Liver (tissue), 9 donors: ENCODE measurements around the gene CFL1. TPM values are rescaled to one million over a fixed set of nuclear protein-coding genes. Genes with fewer than 3 reads are reported as not detected.
A peak's percentile ranks its signal among the peaks of the same experiment; 100 is the strongest.

Experiments
- DNase-seq: peaks from one replicate; pipeline ENCODE4 v3.0.0-alpha.2; 2017; ENCODE audit warnings: low spot score
- H3K27ac ChIP-seq, 2 donors: one replicate each; pipeline ENCODE4 v1.7.0; 2013; ENCODE audit warnings: inconsistent platforms in 2 of 2, low read length in 2 of 2, control low read depth in 1 of 2, low read depth in 1 of 2, mild to moderate bottlenecking in 1 of 2
- H3K27me3 ChIP-seq, 4 donors: one replicate each; pipeline versions ENCODE4 v1.6.1 to v1.7.0; 2013; ENCODE audit warnings: low read length in 3 of 4, inconsistent platforms in 1 of 4, mild to moderate bottlenecking in 1 of 4, moderate library complexity in 1 of 4; ENCODE audit not compliant: control insufficient read depth in 4 of 4, insufficient read depth in 4 of 4
- H3K36me3 ChIP-seq, 4 donors: one replicate each; pipeline versions ENCODE4 v1.6.1 to v1.7.0; 2013; ENCODE audit warnings: low read length in 3 of 4, mild to moderate bottlenecking in 3 of 4, low read depth in 1 of 4, moderate library complexity in 1 of 4; ENCODE audit not compliant: control insufficient read depth in 4 of 4, insufficient read depth in 3 of 4
- H3K4me1 ChIP-seq, 4 donors: one replicate each; pipeline versions ENCODE4 v1.6.1 to v1.7.0; 2013; ENCODE audit warnings: low read length in 3 of 4, mild to moderate bottlenecking in 3 of 4, moderate library complexity in 1 of 4; ENCODE audit not compliant: control insufficient read depth in 4 of 4, insufficient read depth in 4 of 4
- H3K4me3 ChIP-seq, 3 donors: one replicate each; pipeline versions ENCODE4 v1.6.1 to v1.7.0; 2013; ENCODE audit warnings: low read length in 3 of 3, control low read depth in 1 of 3, low read depth in 1 of 3, mild to moderate bottlenecking in 1 of 3
- H3K9ac ChIP-seq, 2 donors: one replicate each; pipeline ENCODE4 v1.7.0; 2013; ENCODE audit warnings: low read length in 2 of 2, mild to moderate bottlenecking in 2 of 2, moderate library complexity in 2 of 2, control low read depth in 1 of 2, low read depth in 1 of 2
- H3K9me3 ChIP-seq, 4 donors: one replicate each; pipeline versions ENCODE4 v1.6.1 to v1.7.0; 2013; ENCODE audit warnings: low read length in 3 of 4; ENCODE audit not compliant: control insufficient read depth in 4 of 4
- EGR1 ChIP-seq, 2 donors: IDR thresholded peaks; 2 replicates each; pipeline ENCODE4 v1.6.1; 2016 to 2018; ENCODE audit warnings: antibody characterized with exemption in 2 of 2, low read depth in 2 of 2
- FOXA1 ChIP-seq: IDR thresholded peaks from 2 replicates; pipeline ENCODE4 v1.6.1; 2016; ENCODE audit warnings: antibody characterized with exemption
- FOXA2 ChIP-seq: IDR thresholded peaks from 2 replicates; pipeline ENCODE4 v1.6.1; 2016; ENCODE audit warnings: antibody characterized with exemption
- GABPA ChIP-seq, 2 donors: IDR thresholded peaks in 1 of 2; conservative IDR thresholded peaks in 1 of 2; 2 replicates each; pipeline ENCODE4 v1.6.1; 2016; ENCODE audit warnings: antibody characterized with exemption in 2 of 2, mild to moderate bottlenecking in 1 of 2, moderate library complexity in 1 of 2
- HNF4A ChIP-seq, 2 donors: conservative IDR thresholded peaks; 2 replicates each; pipeline ENCODE4 v1.6.1; 2016; ENCODE audit warnings: antibody characterized with exemption in 2 of 2, mild to moderate bottlenecking in 2 of 2
- JUND ChIP-seq, 2 donors: IDR thresholded peaks; 2 replicates each; pipeline ENCODE4 v1.6.1; 2016; ENCODE audit warnings: antibody characterized with exemption in 2 of 2
- NR2F2 ChIP-seq: IDR thresholded peaks from 2 replicates; pipeline ENCODE4 v1.6.1; 2016; ENCODE audit warnings: antibody characterized with exemption
- RAD21 ChIP-seq, 2 donors: IDR thresholded peaks; 2 replicates each; pipeline ENCODE4 v1.6.1; 2016; ENCODE audit warnings: antibody characterized with exemption in 2 of 2, mild to moderate bottlenecking in 2 of 2
- RXRA ChIP-seq, 2 donors: IDR thresholded peaks; 2 replicates each; pipeline ENCODE4 v1.6.1; 2017 to 2018; ENCODE audit warnings: antibody characterized with exemption in 2 of 2, mild to moderate bottlenecking in 1 of 2
- TAF1 ChIP-seq: conservative IDR thresholded peaks from 2 replicates; pipeline ENCODE4 v1.6.1; 2016; ENCODE audit warnings: antibody characterized with exemption, mild to moderate bottlenecking
- YY1 ChIP-seq: IDR thresholded peaks from 2 replicates; pipeline ENCODE4 v1.6.1; 2016; ENCODE audit warnings: antibody characterized with exemption, mild to moderate bottlenecking
- WGBS: extraction: QIAGEN DNeasy Blood & Tissue Kit; methylation state at CpG from one replicate; pipeline ENCODE4 v1.1.7; 2013; 5-methylcytosine and 5-hydroxymethylcytosine counted together
- polyA plus RNA-seq, 2 donors: library from polyadenylated mRNA; stranded (reverse) in 1 of 2; unstranded in 1 of 2; fragments of 200-250 nt in 1 of 2; fragments of >200 nt in 1 of 2; fragmentation: Nextera tagmentation in 1 of 2; extraction: Ambion mirVana in 1 of 2; gene quantifications; one replicate each; pipeline versions ENCODE4 v1.2.1 to v1.2.3, GENCODE V29; 2013 to 2015
- total RNA-seq, 2 donors: library from RNA; depleted of rRNA; stranded (reverse); fragments of >200 nt; gene quantifications; one replicate each; pipeline ENCODE4 v1.2.3, GENCODE V29; 2014
- TF ChIP-seq, protein P1 (sequence below): IDR thresholded peaks from 2 replicates; pipeline ENCODE4 v1.6.1; 2016; ENCODE audit warnings: antibody characterized with exemption
- TF ChIP-seq, protein P2 (sequence below): IDR thresholded peaks from 2 replicates; pipeline ENCODE4 v1.6.1; 2016; ENCODE audit warnings: antibody characterized with exemption
- TF ChIP-seq, protein P3 (sequence below): IDR thresholded peaks from 2 replicates; pipeline ENCODE4 v1.6.1; 2016; ENCODE audit warnings: antibody characterized with exemption
- TF ChIP-seq, protein P4 (sequence below): IDR thresholded peaks from 2 replicates; pipeline ENCODE4 v1.6.1; 2016; ENCODE audit warnings: antibody characterized with exemption, mild to moderate bottlenecking
- TF ChIP-seq, protein P5 (sequence below): fragments of 150-350 bp; IDR thresholded peaks from 2 replicates; pipeline ENCODE4 v1.5.1; 2017; ENCODE audit warnings: improper control_type of control experiment, low read depth, low read length; ENCODE audit not compliant: missing input control
- donor health status: healthy.
- donor health status: healthy.
- donor health status: healthy.
- donor health status: healthy.
- donor health status: healthy.

The CFL1 gene
- total and polyA plus RNA-seq, 4 donors = 184 to 498 (median 282) TPM

DNA sequence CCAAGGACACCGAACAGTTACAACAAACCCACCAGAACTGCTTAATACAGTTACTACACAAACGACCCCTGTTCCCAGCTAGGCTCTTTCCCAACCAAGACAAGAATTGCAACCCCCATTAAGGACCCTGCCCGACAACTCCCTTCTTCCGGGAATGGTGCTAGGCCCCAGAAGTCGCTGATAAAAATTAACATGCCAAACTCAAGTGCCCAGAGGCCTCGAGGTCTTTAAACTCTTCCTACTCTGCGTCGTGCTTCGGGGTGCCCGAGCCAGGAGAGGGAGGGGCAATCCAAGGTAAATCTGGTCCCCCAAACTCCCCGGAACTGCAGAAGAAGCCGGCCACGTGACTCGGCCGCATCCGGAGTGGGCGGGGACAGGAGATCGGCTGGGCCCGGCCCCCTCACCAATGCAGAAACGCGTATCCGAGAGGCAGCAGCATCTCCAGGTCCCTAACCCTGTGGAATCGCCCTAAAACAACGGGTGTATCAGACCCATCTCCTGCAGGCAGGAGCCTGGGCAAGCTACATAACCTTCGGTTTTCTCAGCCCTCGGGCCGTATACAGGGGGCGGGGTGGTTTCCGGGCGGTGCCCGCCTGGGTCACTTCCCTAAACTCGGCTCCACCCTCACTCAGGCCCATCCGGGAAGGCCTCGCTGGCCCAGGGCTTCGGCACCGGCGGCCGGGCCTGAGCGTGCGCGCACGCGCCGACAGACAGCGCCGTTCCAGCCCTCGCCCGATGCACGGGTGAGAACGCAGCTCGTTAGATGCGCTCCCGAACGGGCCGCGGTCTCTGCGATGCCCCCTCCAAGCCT, 1.1 kb downstream of the CFL1 start:
- Histone ChIP-seq H3K27ac (peak overlapping the region; percentile 90 to 94), H3K4me3 (peak overlapping the region; percentile 68 to 96 (median 91)), H3K36me3 (peaks cover 13 to 39% (median 20%) of the 10 kb centered on the region in 4 donors), H3K4me1 (peaks cover 10 to 48% (median 31%) of the 10 kb centered on the region in 4 donors), H3K9ac (peak overlapping the region in 1 of 2 donors; percentile 85), H3K9me3 (no peaks in the 10 kb centered on the region), H3K27me3 (no peaks in the 10 kb centered on the region)
- 2% methylated on average over 57 of the region's 57 CpGs for WGBS
- DNase-seq = peak; percentile 79
- TF ChIP-seq, protein P1, sequence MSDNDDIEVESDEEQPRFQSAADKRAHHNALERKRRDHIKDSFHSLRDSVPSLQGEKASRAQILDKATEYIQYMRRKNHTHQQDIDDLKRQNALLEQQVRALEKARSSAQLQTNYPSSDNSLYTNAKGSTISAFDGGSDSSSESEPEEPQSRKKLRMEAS = no peak
- TF ChIP-seq RXRA (IDR thresholded peaks at IDR 0.05) (peak in 1 of 2 donors; percentile 8), GABPA (IDR thresholded peaks at IDR 0.05 in 1 of 2, conservative IDR thresholded peaks at IDR 0.05 in 1 of 2) (peak; percentile 58 to 86), HNF4A (conservative IDR thresholded peaks at IDR 0.05) (no peak), JUND (IDR thresholded peaks at IDR 0.05) (no peak), FOXA1 (no peak), EGR1 (IDR thresholded peaks at IDR 0.05; ENCODE audit: low read depth in 2 of 2) (no peak), YY1 (no peak), RAD21 (IDR thresholded peaks at IDR 0.05) (peak in 1 of 2 donors; percentile 12), NR2F2 (no peak), TAF1 (no peak), FOXA2 (no peak)
- TF ChIP-seq, protein P2, sequence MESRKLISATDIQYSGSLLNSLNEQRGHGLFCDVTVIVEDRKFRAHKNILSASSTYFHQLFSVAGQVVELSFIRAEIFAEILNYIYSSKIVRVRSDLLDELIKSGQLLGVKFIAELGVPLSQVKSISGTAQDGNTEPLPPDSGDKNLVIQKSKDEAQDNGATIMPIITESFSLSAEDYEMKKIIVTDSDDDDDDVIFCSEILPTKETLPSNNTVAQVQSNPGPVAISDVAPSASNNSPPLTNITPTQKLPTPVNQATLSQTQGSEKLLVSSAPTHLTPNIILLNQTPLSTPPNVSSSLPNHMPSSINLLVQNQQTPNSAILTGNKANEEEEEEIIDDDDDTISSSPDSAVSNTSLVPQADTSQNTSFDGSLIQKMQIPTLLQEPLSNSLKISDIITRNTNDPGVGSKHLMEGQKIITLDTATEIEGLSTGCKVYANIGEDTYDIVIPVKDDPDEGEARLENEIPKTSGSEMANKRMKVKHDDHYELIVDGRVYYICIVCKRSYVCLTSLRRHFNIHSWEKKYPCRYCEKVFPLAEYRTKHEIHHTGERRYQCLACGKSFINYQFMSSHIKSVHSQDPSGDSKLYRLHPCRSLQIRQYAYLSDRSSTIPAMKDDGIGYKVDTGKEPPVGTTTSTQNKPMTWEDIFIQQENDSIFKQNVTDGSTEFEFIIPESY = no peak
- TF ChIP-seq, protein P3, sequence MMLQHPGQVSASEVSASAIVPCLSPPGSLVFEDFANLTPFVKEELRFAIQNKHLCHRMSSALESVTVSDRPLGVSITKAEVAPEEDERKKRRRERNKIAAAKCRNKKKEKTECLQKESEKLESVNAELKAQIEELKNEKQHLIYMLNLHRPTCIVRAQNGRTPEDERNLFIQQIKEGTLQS = no peak
- TF ChIP-seq, protein P4, sequence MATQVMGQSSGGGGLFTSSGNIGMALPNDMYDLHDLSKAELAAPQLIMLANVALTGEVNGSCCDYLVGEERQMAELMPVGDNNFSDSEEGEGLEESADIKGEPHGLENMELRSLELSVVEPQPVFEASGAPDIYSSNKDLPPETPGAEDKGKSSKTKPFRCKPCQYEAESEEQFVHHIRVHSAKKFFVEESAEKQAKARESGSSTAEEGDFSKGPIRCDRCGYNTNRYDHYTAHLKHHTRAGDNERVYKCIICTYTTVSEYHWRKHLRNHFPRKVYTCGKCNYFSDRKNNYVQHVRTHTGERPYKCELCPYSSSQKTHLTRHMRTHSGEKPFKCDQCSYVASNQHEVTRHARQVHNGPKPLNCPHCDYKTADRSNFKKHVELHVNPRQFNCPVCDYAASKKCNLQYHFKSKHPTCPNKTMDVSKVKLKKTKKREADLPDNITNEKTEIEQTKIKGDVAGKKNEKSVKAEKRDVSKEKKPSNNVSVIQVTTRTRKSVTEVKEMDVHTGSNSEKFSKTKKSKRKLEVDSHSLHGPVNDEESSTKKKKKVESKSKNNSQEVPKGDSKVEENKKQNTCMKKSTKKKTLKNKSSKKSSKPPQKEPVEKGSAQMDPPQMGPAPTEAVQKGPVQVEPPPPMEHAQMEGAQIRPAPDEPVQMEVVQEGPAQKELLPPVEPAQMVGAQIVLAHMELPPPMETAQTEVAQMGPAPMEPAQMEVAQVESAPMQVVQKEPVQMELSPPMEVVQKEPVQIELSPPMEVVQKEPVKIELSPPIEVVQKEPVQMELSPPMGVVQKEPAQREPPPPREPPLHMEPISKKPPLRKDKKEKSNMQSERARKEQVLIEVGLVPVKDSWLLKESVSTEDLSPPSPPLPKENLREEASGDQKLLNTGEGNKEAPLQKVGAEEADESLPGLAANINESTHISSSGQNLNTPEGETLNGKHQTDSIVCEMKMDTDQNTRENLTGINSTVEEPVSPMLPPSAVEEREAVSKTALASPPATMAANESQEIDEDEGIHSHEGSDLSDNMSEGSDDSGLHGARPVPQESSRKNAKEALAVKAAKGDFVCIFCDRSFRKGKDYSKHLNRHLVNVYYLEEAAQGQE = no peak
- TF ChIP-seq, protein P5, sequence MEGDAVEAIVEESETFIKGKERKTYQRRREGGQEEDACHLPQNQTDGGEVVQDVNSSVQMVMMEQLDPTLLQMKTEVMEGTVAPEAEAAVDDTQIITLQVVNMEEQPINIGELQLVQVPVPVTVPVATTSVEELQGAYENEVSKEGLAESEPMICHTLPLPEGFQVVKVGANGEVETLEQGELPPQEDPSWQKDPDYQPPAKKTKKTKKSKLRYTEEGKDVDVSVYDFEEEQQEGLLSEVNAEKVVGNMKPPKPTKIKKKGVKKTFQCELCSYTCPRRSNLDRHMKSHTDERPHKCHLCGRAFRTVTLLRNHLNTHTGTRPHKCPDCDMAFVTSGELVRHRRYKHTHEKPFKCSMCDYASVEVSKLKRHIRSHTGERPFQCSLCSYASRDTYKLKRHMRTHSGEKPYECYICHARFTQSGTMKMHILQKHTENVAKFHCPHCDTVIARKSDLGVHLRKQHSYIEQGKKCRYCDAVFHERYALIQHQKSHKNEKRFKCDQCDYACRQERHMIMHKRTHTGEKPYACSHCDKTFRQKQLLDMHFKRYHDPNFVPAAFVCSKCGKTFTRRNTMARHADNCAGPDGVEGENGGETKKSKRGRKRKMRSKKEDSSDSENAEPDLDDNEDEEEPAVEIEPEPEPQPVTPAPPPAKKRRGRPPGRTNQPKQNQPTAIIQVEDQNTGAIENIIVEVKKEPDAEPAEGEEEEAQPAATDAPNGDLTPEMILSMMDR = no peak
